Progenitor cell of endocrine pancreas (in vitro differentiated cells): ENCODE measurements around the gene NFIC. TPM values are rescaled to one million over a fixed set of nuclear protein-coding genes. Genes with fewer than 3 reads are reported as not detected.

ENCODE experiments used
- DNase-seq: peaks from one replicate; pipeline ENCODE4 v3.0.0; 2021; ENCODE audit warnings: low spot score; ENCODE audit not compliant: unreplicated experiment
- H3K27ac Mint-ChIP-seq: 2 replicates; pipeline ENCODE4 v1.8.0; 2021; ENCODE audit warnings: mild to moderate bottlenecking, moderate library complexity, mixed read lengths
- H3K27me3 Mint-ChIP-seq: 2 replicates; pipeline ENCODE4 v1.8.0; 2021; ENCODE audit warnings: mixed read lengths
- H3K36me3 Mint-ChIP-seq: 2 replicates; pipeline ENCODE4 v1.8.0; 2022; ENCODE audit warnings: mixed read lengths; ENCODE audit not compliant: insufficient read depth
- H3K4me1 Mint-ChIP-seq: 2 replicates; pipeline ENCODE4 v1.8.0; 2021; ENCODE audit warnings: low read depth, mixed read lengths
- H3K4me3 Mint-ChIP-seq: 2 replicates; pipeline ENCODE4 v1.8.0; 2021; ENCODE audit warnings: low read depth, mild to moderate bottlenecking, moderate library complexity, mixed read lengths
- H3K9me3 Mint-ChIP-seq: 2 replicates; pipeline ENCODE4 v1.8.0; 2021; ENCODE audit warnings: low read depth, mixed read lengths
- total RNA-seq: library from RNA; stranded (reverse); gene quantifications from 2 replicates; pipeline ENCODE4 v1.2.1, GENCODE V29; 2021
- TF ChIP-seq, protein P1 (sequence below): fragments of 200-600 bp; sonication (generic); IDR thresholded peaks from one replicate; pipeline ENCODE4 v1.5.0; 2021; ENCODE audit warnings: antibody characterized with exemption, mild to moderate bottlenecking; ENCODE audit not compliant: unreplicated experiment

The NFIC gene
- total RNA-seq, 1 donor from 2014 or later: 6.8 TPM

DNA sequence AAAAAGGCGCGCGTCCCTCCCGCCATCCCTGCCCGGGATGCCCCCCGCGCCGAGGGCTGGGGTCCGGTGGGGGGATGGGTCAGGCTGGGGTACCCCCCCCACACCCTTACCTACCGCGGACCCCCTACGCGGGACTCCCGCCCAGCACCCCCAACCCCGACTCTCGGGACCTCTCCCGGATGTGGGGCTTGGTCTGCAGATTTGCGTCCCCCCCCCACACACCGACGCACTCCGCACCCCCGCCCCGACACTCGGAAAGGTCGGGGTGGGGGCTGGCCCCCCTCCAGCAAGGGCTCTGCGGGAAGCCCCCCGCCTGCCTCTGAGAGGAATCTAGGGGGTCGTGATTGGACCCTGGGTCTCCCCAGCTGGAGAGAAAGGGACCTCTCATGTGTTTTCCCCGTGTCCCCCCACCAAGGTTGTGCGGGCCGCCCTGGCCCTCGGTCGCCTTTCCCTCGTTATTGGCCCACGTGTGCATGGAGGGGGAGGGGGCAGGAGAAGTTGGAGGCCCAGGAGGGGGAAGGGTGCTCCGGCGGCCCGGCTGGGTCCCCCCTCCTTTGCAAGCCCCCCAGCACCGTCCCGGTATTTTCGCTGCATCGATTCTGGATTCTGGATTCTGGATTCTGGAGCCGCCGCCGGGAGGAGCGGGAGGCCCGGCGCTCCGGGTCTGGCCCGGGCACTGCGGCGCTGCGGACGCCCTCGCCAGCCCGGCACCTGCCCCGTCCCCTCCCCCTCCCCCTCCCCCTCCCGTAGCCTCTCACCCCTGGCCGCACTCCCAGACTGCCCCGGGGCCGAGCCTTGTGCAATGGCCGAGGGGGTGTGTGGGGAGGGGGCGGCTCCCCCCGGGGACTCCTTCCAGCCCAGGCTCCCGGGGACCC lies 607 bp downstream of the NFIC start:
- TF ChIP-seq, protein P1, sequence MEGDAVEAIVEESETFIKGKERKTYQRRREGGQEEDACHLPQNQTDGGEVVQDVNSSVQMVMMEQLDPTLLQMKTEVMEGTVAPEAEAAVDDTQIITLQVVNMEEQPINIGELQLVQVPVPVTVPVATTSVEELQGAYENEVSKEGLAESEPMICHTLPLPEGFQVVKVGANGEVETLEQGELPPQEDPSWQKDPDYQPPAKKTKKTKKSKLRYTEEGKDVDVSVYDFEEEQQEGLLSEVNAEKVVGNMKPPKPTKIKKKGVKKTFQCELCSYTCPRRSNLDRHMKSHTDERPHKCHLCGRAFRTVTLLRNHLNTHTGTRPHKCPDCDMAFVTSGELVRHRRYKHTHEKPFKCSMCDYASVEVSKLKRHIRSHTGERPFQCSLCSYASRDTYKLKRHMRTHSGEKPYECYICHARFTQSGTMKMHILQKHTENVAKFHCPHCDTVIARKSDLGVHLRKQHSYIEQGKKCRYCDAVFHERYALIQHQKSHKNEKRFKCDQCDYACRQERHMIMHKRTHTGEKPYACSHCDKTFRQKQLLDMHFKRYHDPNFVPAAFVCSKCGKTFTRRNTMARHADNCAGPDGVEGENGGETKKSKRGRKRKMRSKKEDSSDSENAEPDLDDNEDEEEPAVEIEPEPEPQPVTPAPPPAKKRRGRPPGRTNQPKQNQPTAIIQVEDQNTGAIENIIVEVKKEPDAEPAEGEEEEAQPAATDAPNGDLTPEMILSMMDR: no peak
- Mint-ChIP-seq H3K9me3 (no peaks in the 10 kb centered on the region), H3K36me3 (no peaks in the 10 kb centered on the region), H3K4me1 (peaks cover 4% of the 10 kb centered on the region), H3K27ac (no peak overlapping the region), H3K4me3 (peak overlapping the region; percentile 19), H3K27me3 (peaks cover 82% of the 10 kb centered on the region)
- DNase-seq: no peak

DNA sequence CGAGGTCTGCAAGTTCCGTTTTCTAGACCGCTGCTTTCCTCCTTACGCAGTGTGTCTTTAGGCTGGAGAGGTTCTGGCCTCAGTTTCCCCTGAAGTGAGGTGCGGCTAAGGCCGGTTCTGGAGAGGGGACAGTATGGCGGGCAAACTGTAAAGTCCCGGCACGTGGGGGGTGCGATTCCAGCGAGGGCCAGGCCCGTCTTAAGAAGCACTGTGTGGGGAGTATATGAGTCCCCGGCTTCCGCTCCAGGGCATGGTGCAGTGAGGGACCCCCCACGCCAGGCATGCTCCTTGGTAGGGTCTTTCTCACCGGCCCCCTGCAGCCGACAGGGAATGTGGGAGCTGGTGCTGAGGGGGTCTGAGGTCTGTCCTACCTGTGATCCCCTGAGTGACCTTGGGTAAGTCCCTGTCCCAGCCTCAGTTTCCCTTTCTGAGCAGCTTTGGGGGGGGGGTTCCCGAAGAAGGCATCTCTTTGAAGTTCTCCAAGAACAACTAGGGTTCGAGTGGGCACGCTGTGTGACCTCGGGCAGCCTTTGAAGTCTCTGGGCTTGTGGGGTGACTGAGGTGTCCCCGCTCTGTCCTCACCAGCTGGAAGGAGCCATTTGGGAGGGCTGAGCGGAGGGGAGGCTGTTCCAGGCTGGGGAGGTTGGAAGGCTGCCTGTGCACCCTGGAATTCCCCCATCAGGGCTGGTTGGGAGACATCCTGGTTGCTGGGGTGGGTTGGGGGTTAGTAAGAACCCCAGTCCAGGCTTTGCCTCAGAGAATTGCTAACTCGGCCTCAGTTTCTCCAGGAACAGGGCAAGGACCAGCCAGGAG lies 1.5 kb downstream of the NFIC start:
- TF ChIP-seq, protein P1: no peak
- no peak for DNase-seq
- Mint-ChIP-seq H3K9me3 (no peaks in the 10 kb centered on the region), H3K4me1 (peaks cover 4% of the 10 kb centered on the region), H3K27ac (no peak overlapping the region), H3K36me3 (no peaks in the 10 kb centered on the region), H3K27me3 (peaks cover 82% of the 10 kb centered on the region), H3K4me3 (peak overlapping the region; percentile 56)

DNA sequence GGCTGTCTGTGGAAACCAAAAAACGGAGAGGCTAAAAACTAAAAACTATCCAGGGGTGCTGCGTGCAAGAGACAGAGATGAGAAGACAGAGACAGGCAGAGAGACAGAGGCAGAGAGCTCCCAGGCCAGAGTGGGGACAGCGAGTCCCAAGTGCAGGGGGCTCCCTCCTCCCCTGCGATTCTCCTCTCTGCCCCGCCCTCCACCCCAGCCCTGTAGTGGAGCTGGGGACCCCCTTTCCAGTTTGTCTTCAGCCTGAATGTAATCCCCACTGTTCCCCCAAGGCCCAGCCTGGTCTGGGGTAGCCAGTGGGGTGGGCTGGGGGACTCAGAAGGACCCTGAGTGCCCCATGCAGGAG lies 2.0 kb downstream of the NFIC start:
- Mint-ChIP-seq H3K36me3 (no peaks in the 10 kb centered on the region), H3K4me3 (no peak overlapping the region), H3K9me3 (no peaks in the 10 kb centered on the region), H3K27ac (no peak overlapping the region), H3K4me1 (peaks cover 4% of the 10 kb centered on the region), H3K27me3 (peaks cover 82% of the 10 kb centered on the region)
- no peak for DNase-seq
- TF ChIP-seq, protein P1: no peak

DNA sequence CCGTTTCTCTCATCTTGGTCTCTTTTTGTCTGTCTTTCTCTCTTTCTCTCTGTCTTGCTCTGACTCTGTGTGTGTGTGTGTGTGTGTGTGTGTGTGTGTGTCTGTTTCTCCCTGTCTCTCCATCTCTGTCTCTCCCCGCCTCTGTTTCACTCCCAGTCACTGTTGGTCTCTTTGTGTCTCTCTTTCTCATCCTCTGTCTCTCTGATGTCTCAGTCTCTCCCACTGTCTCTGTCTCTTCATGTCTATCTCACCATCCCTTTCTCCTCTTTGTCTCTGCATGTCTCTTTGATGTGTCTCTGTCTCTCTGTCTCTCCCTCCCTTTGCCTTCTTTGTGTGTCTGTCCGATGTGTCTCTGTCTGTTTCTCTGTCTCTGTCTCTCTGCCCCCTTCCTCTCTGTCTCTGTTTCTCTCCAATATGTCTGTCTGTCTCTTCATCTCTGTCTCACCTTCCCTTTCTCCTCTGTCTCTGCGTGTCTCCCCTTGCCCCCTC lies 2.5 kb downstream of the NFIC start:
- peaks cover 82% of the 10 kb centered on the region for H3K27me3 Mint-ChIP-seq
- no peak for DNase-seq
- no peak overlapping the region for H3K4me3 Mint-ChIP-seq
- no peak overlapping the region for H3K27ac Mint-ChIP-seq
- peaks cover 4% of the 10 kb centered on the region for H3K4me1 Mint-ChIP-seq
- no peaks in the 10 kb centered on the region for H3K9me3 Mint-ChIP-seq
- TF ChIP-seq, protein P1: no peak
- H3K36me3 Mint-ChIP-seq: no peaks in the 10 kb centered on the region

DNA sequence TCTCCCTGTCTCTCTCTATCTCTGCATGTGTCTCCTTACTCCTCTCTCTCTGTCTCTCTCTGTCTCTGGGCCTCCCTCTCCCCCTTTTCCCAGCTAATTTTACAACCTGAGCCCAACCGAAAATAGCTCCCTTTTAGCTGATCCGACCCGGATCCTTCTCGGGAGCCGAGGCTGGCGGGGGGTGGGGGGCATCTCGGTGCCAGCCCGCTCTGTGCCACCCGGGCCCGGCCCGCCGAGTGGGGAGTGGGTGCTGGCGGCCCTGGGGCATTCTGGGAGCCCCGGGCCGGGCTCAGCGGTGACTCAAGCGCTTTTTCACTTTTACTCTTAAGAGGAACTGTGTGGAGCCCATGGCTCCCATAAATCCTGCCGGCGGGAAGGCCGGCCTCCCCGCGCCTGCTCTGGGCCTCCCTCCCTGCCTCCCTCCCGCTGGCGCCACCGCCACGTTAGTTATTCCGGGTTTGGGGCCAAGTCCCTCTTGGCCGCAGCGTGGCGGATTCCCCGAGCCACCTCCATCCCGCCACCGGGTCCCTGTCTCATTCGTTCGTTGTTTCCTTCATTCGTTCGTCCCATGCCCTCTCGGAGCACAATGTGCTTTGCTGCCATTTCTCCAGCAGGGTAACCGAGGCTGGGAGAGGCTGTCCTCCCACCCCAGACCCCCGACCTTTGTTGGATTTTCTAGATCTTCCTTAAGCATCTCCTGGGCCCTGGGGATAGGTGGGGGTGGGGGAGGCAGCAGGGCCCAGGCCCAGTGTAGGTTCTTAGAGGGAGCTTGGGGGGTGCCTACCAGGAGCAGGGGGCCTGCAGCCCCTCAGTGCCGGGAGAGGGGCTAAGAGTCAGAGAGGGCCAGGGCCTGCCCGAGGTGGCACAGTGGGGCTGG lies 3.2 kb downstream of the NFIC start:
- TF ChIP-seq, protein P1: no peak
- Mint-ChIP-seq H3K27me3 (peaks cover 82% of the 10 kb centered on the region), H3K4me1 (peaks cover 4% of the 10 kb centered on the region), H3K27ac (no peak overlapping the region), H3K36me3 (no peaks in the 10 kb centered on the region), H3K4me3 (no peak overlapping the region), H3K9me3 (no peaks in the 10 kb centered on the region)
- DNase-seq: no peak
